ENCODE results near the gene KCND3. TPM values are rescaled to one million over a fixed set of nuclear protein-coding genes. Genes with fewer than 3 reads are reported as not detected.

The KCND3 gene
- polyA plus RNA-seq, 1 donor (not counting 4 experiments of a cell fraction or from before 2014, with no cell fraction given): 0.21 TPM

- H3K9ac ChIP-seq (ENCODE audit: control insufficient read depth, extremely low read depth, insufficient read depth, low read length): no peak overlapping the region
- dilution Hi-C loops (cut with MboI; ENCODE audit: extremely low pct_ligation_motif_present, low sequenced_read_pairs): no loop called here
- no peaks in the 10 kb centered on the region for H3K9me3 ChIP-seq (ENCODE audit: control insufficient read depth, low read depth, low read length)
- H3K4me3 ChIP-seq (ENCODE audit: control insufficient read depth in 2 of 3, extremely low read depth in 1 of 3, insufficient read depth in 2 of 3, low read depth in 1 of 3, low read length in 3 of 3): no peak overlapping the region
- no peaks in the 10 kb centered on the region for H3K79me2 ChIP-seq (ENCODE audit: control insufficient read depth, insufficient read depth, low read length)
- H3K27me3 ChIP-seq (ENCODE audit: control insufficient read depth, extremely low read depth, insufficient read depth, low read length): peaks cover 3% of the 10 kb centered on the region
- peaks cover 3% of the 10 kb centered on the region for H3K4me1 ChIP-seq (ENCODE audit: control insufficient read depth, extremely low read depth, insufficient read depth, low read length)
- DNase-seq (ENCODE audit: low read depth, low spot score) (no peak), FAIRE-seq (no peak)
- H3K36me3 ChIP-seq (ENCODE audit: control insufficient read depth in 2 of 2, extremely low read depth in 1 of 2, insufficient read depth in 2 of 2, low read length in 2 of 2): no peaks in the 10 kb centered on the region
- no peak overlapping the region for H2AFZ ChIP-seq (ENCODE audit: control insufficient read depth, low read length)
- no peak for TF ChIP-seq EZH2 (IDR thresholded peaks at IDR 0.05; ENCODE audit: low read length)
- no peak for TF ChIP-seq CTCF (optimal IDR thresholded peaks at IDR 0.05 in 1 of 3, IDR thresholded peaks at IDR 0.05 in 1 of 3, conservative IDR thresholded peaks at IDR 0.05 in 1 of 3; ENCODE audit: extremely low read depth in 1 of 3, insufficient read depth in 2 of 3, low read length in 3 of 3)
- no peak overlapping the region for H3K4me2 ChIP-seq (ENCODE audit: control insufficient read depth, extremely low read depth, insufficient read depth, low read depth, low read length)
- H3K9me1 ChIP-seq (ENCODE audit: control insufficient read depth, extremely low read depth, insufficient read depth, low read length): no peaks in the 10 kb centered on the region
- no peak overlapping the region for H3K27ac ChIP-seq (ENCODE audit: control insufficient read depth, insufficient read depth, low read length)
- peaks cover 3% of the 10 kb centered on the region for H4K20me1 ChIP-seq (ENCODE audit: control insufficient read depth, extremely low read depth, insufficient read depth, low read length)
Observed at GRCh38 chr1:111927652-111928051, 61.8 kb downstream of the KCND3 start.

- Histone ChIP-seq H3K36me3 (ENCODE audit: control insufficient read depth in 2 of 2, extremely low read depth in 1 of 2, insufficient read depth in 2 of 2, low read length in 2 of 2) (no peaks in the 10 kb centered on the region), H3K4me1 (ENCODE audit: control insufficient read depth, extremely low read depth, insufficient read depth, low read length) (peaks cover 9% of the 10 kb centered on the region), H3K27ac (ENCODE audit: control insufficient read depth, insufficient read depth, low read length) (no peak overlapping the region), H3K4me2 (ENCODE audit: control insufficient read depth, extremely low read depth, insufficient read depth, low read depth, low read length) (no peak overlapping the region), H3K27me3 (ENCODE audit: control insufficient read depth, extremely low read depth, insufficient read depth, low read length) (peaks cover 3% of the 10 kb centered on the region), H3K79me2 (ENCODE audit: control insufficient read depth, insufficient read depth, low read length) (no peaks in the 10 kb centered on the region), H2AFZ (ENCODE audit: control insufficient read depth, low read length) (no peak overlapping the region), H3K4me3 (ENCODE audit: control insufficient read depth in 2 of 3, extremely low read depth in 1 of 3, insufficient read depth in 2 of 3, low read depth in 1 of 3, low read length in 3 of 3) (no peak overlapping the region), H3K9ac (ENCODE audit: control insufficient read depth, extremely low read depth, insufficient read depth, low read length) (no peak overlapping the region), H3K9me3 (ENCODE audit: control insufficient read depth, low read depth, low read length) (no peaks in the 10 kb centered on the region), H4K20me1 (ENCODE audit: control insufficient read depth, extremely low read depth, insufficient read depth, low read length) (peaks cover 3% of the 10 kb centered on the region), H3K9me1 (ENCODE audit: control insufficient read depth, extremely low read depth, insufficient read depth, low read length) (no peaks in the 10 kb centered on the region)
- FAIRE-seq (no peak), DNase-seq (ENCODE audit: low read depth, low spot score) (no peak)
- TF ChIP-seq CTCF (optimal IDR thresholded peaks at IDR 0.05 in 1 of 3, IDR thresholded peaks at IDR 0.05 in 1 of 3, conservative IDR thresholded peaks at IDR 0.05 in 1 of 3; ENCODE audit: extremely low read depth in 1 of 3, insufficient read depth in 2 of 3, low read length in 3 of 3) (no peak), EZH2 (IDR thresholded peaks at IDR 0.05; ENCODE audit: low read length) (no peak)
- dilution Hi-C loops (cut with MboI; ENCODE audit: extremely low pct_ligation_motif_present, low sequenced_read_pairs): no loop called here
Observed at GRCh38 chr1:111924786-111925185, 64.7 kb downstream of the KCND3 start.

Measured in keratinocyte (primary cell).